HG02885 (cell line): Measurements from ENCODE around the gene TAF3.
A peak's percentile ranks its signal among the peaks of the same experiment; 100 is the strongest.

Experiments
- ATAC-seq: cut with Tn5 transposase; IDR thresholded peaks from one replicate; pipeline ENCODE4 v1.9.1; 2021; ENCODE audit warnings: mild to moderate bottlenecking; ENCODE audit not compliant: unreplicated experiment, poor library complexity

TAF3 gene

GRCh38 chr10:7862121-7862514 lies 43.8 kb downstream of the TAF3 start:
- ATAC-seq, result no peak

DNA sequence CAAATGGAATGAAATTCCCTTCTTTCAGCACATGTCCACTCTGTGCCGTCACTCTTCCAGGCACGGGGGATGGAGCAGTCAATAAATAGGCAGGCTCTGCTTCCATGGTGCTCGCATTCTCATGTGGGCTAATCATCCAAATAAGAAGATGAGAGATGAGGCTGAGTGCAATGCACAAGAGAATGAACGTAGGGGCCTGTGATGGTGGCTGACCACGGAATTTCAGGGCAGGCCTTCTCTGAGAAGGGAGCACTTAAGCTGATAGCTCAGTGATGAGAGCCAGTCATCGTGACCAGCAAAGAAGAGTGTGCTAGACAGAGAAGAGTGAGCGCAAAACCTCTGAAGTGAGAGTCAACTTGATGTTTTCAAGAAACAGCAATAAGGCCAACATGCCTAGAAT lies 47.9 kb downstream of the TAF3 start:
- ATAC-seq, result no peak

DNA sequence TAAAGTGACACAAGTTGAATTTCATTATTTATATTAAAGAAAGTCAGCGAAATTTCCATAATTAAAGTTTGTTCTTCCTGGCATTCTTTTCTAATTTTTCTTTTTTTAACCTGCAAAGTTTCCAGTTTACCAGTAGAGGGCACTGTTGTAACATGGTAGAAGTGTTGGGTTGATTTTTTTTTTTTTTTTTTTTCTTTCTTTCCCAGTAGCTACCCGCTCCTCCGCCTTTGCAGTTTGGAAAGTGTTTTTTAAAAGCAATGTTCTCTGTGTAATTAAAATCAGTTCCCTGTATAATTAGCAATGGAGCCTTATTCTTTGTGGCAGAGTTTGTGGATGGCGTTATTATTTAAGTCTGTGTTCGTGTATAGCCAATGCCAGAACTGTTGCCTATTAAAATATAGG lies 53.7 kb downstream of the TAF3 start:
- ATAC-seq, result no peak

DNA sequence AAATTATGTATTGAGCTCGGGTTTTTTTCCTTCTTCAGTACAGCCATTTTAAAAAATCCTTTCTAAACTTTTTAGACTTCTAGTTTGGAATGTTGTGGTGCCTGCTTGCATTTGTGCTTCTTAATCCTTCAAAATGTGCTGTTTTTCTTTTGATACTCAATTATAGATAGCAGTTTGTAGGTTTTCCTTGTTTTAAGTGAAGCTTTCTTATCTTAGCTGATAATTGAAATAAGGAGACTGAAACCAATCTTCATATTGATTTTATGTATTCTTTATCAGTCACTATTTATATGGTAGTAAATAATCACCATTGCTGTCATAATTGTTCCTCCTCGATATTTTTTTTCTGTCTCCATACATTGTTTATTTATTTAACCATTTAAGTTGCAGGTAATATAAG lies 56.6 kb downstream of the TAF3 start:
- no peak for ATAC-seq

- ATAC-seq, result no peak
Observed at GRCh38 chr10:7876541-7877127, 58.3 kb downstream of the TAF3 start.

GRCh38 chr10:7881119-7881518 lies 62.8 kb downstream of the TAF3 start:
- ATAC-seq, result no peak

- ATAC-seq, result no peak
Observed at GRCh38 chr10:7886056-7886455, 67.8 kb downstream of the TAF3 start.

DNA sequence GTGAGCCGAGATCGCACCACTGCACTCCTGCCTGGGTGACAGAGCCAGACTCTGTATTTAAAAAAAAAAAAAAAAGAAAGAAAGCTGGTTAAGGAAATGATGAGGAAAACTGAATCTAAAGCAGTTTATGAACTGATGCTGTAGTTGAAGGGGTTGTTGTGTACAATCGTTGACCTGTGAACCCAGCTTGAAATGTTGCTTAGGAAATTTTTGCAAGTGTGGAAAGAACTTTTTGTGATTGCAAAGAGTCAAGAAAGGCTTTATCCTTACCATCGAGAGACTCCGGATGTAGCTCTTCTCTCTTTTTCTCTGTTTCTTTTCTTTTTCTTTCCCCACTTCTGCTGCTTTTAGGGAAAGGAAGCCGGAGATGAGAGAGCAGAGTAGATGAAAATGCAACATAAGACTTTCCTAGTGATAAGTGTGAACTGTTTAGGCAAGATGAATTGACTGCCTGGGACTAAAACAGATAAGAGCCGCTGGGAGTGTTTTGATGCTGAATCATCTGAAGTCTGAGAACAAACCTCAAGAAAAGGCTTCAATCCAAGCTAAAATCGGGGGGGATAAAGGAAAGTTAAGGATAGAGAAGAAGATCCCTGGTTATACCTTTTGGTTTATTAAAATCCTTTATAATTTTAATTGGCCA lies 69.0 kb downstream of the TAF3 start:
- ATAC-seq, result no peak

DNA sequence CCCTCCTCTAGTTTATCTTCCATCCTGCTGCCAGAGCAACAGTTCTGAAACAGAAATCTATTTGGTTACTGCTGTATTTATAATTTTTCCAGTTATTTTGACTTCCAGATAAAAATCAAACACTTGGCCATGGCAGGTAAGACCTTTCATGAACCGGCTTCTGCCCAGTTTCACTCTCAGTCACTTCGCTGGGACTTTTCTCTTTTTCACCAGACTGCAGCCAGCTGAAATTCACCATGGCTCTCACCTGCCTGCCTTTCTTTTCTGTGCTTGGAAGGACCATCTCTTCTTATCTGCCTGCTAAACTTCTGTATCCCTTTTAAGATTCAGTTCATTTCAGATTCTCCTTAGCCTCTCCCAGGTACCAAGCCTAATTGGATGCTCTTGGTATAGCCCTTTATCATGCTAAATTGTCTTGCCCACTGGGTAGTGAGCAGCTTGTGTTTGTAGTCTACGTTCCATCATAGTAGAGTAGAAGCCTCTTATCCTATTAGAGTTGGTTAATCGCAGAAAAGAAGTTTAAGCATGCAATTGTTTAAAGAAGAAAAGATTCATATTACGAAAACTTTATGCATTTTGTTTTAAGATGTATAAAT lies 71.7 kb downstream of the TAF3 start:
- ATAC-seq, result peak; percentile 59

- ATAC-seq, result no peak
Observed at GRCh38 chr10:7890781-7891180, 72.5 kb downstream of the TAF3 start.

DNA sequence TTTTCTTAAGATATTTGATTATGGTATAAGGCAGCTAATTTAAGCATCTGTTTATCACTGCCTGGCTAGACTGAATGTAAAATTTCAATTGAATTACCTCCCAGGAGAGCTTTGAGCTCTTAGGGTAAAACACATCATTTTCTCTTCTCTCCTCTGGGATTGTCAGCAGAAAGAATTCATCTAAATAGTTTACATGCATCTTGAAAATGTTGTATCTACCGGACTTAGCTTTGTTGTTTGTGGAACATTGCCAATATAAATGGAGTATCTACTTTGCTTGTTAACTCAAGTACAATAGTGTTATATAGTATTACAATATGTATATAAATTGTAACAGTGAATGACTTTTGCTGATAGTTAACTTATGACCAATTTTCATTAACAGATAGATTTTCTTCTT lies 73.3 kb downstream of the TAF3 start:
- ATAC-seq, result no peak

- no peak for ATAC-seq
Observed at GRCh38 chr10:7892146-7892545, 73.8 kb downstream of the TAF3 start.

DNA sequence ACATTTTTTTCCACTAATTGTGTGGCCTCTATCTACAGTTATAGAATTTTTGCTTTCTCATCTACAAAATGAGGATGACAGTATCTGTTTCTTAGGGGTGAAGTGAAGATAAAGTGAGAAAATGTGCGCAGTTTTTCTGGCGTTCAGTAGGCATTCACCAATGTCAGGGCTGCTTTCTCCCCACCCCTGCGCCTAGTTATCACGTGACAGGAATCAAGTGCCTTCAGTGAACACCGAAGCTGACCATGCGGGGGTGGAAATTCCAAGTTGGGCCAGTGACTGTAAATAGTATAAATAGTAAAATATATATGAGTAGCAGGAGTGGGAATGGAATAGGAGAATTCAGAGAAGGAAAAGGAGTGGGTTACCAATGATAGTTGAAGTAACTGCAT lies 77.4 kb downstream of the TAF3 start:
- ATAC-seq, result no peak

GRCh38 chr10:7896297-7896696 lies 78.0 kb downstream of the TAF3 start:
- ATAC-seq, result no peak

GRCh38 chr10:7901256-7901655 lies 83.0 kb downstream of the TAF3 start:
- no peak for ATAC-seq

DNA sequence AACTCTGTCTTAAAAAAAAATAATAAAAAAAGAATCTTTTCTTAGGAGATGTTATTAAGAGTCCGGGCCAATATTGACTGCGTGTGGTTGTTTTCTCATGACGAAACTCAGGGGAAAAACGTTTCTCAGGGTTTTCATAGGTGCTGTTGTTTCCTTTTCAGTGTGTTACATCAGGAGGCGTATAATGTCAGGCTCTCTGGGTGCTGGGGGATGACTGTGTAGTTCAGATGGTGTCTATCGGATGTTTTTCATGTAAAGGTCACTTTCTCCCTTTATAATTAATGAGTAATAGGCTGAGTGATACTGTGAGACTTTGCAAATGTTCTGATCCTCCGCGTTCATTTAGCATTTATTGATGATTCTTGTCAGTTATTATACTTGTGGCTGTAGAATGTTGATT lies 84.1 kb downstream of the TAF3 start:
- ATAC-seq, result no peak

GRCh38 chr10:7903851-7904250 lies 85.5 kb downstream of the TAF3 start:
- ATAC-seq, result no peak

GRCh38 chr10:7906128-7906527 lies 87.8 kb downstream of the TAF3 start:
- ATAC-seq, result no peak

GRCh38 chr10:7908541-7909210 lies 90.4 kb downstream of the TAF3 start:
- no peak for ATAC-seq

DNA sequence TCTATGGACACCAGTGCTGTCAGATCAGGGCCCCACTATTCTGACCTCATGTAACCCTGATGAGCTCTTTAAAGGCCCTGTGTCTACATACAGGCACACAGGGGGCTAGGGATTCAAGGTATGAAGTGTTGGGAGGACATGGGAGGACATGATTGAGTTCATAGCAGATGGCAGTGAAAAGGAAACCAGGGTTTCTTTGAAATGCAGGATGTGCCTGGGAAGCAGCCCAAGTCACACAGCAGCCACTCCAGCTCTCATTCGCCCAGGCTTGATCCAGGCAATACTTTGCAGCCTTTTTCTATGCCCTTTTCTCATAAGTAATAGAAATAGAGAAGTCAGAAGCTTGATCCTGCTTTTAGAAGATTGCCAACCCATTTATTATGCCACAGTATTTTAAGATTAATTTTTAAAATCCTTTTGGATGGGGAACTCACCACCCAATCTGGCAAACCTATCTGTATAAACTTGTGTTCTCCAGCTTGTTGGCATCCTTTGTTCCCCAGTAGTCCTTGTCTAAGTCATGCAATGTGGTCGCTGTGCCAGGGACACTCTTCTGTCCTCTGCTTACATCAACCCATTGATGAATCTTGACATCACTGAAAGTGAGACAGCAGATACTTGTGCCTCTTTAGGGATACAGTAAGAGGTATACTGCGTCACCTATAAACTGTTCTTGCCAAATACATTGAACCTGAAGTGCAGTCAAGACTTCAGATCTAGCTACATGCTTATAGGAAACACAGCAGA lies 95.0 kb downstream of the TAF3 start:
- ATAC-seq, result no peak
